ENCODE measurements around the gene PLPPR1. TPM values are rescaled to one million over a fixed set of nuclear protein-coding genes. Genes with fewer than 3 reads are reported as not detected.

PLPPR1 gene
- total RNA-seq, 1 experiment from 2014 or later, result 2.4 TPM

DNA sequence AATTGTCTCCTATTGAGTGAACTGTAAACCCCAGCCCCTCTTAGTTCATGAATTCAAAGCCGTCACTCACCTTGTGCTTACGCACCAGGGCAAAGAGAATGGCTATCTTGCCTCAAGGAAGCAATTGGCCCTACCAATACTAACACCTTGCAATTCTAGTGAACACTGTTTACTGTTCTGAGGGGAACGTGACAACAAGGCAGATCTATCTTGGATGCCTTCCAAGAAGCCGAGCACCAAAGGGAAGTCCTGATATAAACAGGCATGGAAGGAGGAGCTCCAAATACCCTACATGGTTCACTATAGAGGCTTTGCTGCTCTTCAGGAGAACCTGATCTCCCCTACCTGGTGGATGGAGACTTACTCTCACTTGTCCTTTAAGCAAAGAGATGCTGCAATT is 1.7 kb upstream of the PLPPR1 start:
- Histone ChIP-seq H2AK5ac (ENCODE audit: insufficient read length, low read length) (no peak overlapping the region), H2BK20ac (ENCODE audit: low read depth, low read length, poor library complexity, severe bottlenecking) (no peak overlapping the region), H2BK15ac (ENCODE audit: low read depth, low read length) (no peak overlapping the region), H3K4me1 (ENCODE audit: insufficient read depth, low read length) (0 out of 2 replicates have a peak, but pooled peaks cover 2% of the 10 kb centered on the region), H4K5ac (ENCODE audit: insufficient read length, low read depth, low read length) (no peak overlapping the region), H3K14ac (ENCODE audit: insufficient read depth, low read length) (no peak overlapping the region), H3K23me2 (ENCODE audit: insufficient read length, low read depth, low read length, poor library complexity, severe bottlenecking) (peaks cover 18% of the 10 kb centered on the region), H2BK120ac (ENCODE audit: low read depth, low read length, poor library complexity, severe bottlenecking) (no peak overlapping the region), H3K27me3 (ENCODE audit: insufficient read depth, low read length) (peaks cover 23% of the 10 kb centered on the region), H3K56ac (ENCODE audit: insufficient read length, low read depth, low read length) (no peak overlapping the region), H3K4me2 (ENCODE audit: insufficient read depth, insufficient read length, low read length) (no peak overlapping the region), H3K4ac (ENCODE audit: low read depth, low read length) (no peak overlapping the region), H4K91ac (ENCODE audit: insufficient read length, low read depth, low read length) (no peak overlapping the region), H2BK5ac (ENCODE audit: insufficient read length, low read length) (no peak overlapping the region), H3K79me2 (ENCODE audit: insufficient read depth, low read length) (no peaks in the 10 kb centered on the region), H4K8ac (replicated peaks; ENCODE audit: insufficient read length, low read depth, low read length) (no peak overlapping the region), H3K27ac (ENCODE audit: insufficient read length, low read depth, low read length) (no peak overlapping the region), H3K23ac (ENCODE audit: insufficient read length, low read depth, low read length) (no peak overlapping the region), H2BK12ac (ENCODE audit: insufficient read length, low read depth, low read length) (no peak overlapping the region), H4K20me1 (ENCODE audit: control insufficient read depth, insufficient read depth, insufficient read length) (no peaks in the 10 kb centered on the region), H3K9ac (ENCODE audit: extremely low read depth, insufficient read length, low read length) (no peak overlapping the region), H3K79me1 (ENCODE audit: insufficient read depth, low read depth, low read length, poor library complexity, severe bottlenecking) (no peaks in the 10 kb centered on the region), H3K18ac (ENCODE audit: insufficient read length, low read depth, low read length) (no peak overlapping the region), H3K9me3 (ENCODE audit: control insufficient read depth, low read depth, low read length) (no peaks in the 10 kb centered on the region), H3T11ph (ENCODE audit: low read length) (no peak overlapping the region), H2AFZ (ENCODE audit: low read length) (no peak overlapping the region)
- DNase-seq, result no peak
- Mint-ChIP-seq H3K27me3 (ENCODE audit: low read depth) (peaks cover 61% of the 10 kb centered on the region), H3K36me3 (ENCODE audit: insufficient read depth in 1 of 3, low read depth in 3 of 3) (no peaks in the 10 kb centered on the region), H3K4me1 (peaks cover 21 to 36% of the 10 kb centered on the region in 2 experiments), H3K9me3 (no peaks in the 10 kb centered on the region), H3K4me3 (no peak overlapping the region), H3K27ac (no peak overlapping the region)
- no CpG with 5 or more reads among the region's 4 CpGs for WGBS (ENCODE audit: extremely low coverage, insufficient read length, low lambda C conversion rate)
- TF ChIP-seq, protein P1, sequence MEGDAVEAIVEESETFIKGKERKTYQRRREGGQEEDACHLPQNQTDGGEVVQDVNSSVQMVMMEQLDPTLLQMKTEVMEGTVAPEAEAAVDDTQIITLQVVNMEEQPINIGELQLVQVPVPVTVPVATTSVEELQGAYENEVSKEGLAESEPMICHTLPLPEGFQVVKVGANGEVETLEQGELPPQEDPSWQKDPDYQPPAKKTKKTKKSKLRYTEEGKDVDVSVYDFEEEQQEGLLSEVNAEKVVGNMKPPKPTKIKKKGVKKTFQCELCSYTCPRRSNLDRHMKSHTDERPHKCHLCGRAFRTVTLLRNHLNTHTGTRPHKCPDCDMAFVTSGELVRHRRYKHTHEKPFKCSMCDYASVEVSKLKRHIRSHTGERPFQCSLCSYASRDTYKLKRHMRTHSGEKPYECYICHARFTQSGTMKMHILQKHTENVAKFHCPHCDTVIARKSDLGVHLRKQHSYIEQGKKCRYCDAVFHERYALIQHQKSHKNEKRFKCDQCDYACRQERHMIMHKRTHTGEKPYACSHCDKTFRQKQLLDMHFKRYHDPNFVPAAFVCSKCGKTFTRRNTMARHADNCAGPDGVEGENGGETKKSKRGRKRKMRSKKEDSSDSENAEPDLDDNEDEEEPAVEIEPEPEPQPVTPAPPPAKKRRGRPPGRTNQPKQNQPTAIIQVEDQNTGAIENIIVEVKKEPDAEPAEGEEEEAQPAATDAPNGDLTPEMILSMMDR (conservative IDR thresholded peaks at IDR 0.05), result no peak
